HuH-7 (cell line): ENCODE results near the gene TESK2.

Experiments used
- DNase-seq: peaks from one replicate; pipeline ENCODE4 v3.0.0; 2011; ENCODE audit warnings: low spot score

TESK2 gene

GRCh38 chr1:45303520-45304310 lies 187.2 kb downstream of the TESK2 start:
- DNase-seq, result peak; percentile 92

- no peak for DNase-seq
These were observed 188.3 kb downstream of the TESK2 start for GRCh38 chr1:45302505-45303150.

GRCh38 chr1:45300669-45300997 lies 190.3 kb downstream of the TESK2 start:
- DNase-seq, result no peak

- DNase-seq, result peak; percentile 76
These were observed 190.8 kb downstream of the TESK2 start for GRCh38 chr1:45299981-45300668.

- no peak for DNase-seq
These were observed 191.7 kb downstream of the TESK2 start for GRCh38 chr1:45299296-45299695.

- DNase-seq, result no peak
These were observed 193.2 kb downstream of the TESK2 start for GRCh38 chr1:45297666-45298356.
